ENCODE measurements around the gene FGD2. TPM values are rescaled to one million over a fixed set of nuclear protein-coding genes. Genes with fewer than 3 reads are reported as not detected.

The FGD2 gene
- total RNA-seq, 3 donors from 2014 or later = 6.9 to 18.3 (median 14.1) TPM

DNA sequence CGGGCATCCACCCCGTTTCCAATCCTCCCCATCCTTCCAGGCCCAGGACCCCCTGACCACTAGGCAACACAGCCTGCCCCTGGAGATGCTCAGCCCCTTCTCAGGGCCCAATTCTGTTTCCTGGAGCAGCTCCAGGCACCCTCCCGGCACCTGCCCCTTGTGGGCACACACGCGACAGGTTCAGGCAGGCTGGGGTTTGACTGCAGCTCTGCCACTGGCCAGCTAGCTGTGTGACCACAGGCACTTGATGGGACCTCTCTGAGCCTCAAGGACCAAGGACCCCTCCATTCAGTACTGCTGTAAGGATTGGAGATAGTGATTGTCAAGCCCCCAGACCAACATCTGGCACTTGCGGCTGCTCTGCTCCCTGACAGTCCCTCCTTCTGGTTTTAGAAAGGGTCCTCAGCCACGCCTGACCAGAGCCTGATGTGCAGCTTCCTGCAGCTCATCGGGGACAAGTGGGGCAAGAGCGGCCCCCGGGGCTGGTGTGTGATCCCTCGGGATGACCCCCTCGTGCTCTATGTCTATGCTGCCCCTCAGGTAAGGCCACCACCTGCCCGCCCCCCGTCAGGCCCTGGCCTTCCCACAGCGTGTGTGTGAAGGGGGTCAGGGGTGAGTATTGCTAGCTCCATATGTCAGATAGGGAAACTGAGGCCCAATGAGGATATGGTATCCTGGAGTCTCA is 21.7 kb downstream of the FGD2 start:
- Histone ChIP-seq H3K4me3 (no peak overlapping the region), H3K4me1 (ENCODE audit: low read depth) (no peaks in the 10 kb centered on the region), H3K36me3 (ENCODE audit: low read depth) (no peaks in the 10 kb centered on the region), H3K9me3 (peaks cover 5% of the 10 kb centered on the region)
- TF ChIP-seq, protein P1, sequence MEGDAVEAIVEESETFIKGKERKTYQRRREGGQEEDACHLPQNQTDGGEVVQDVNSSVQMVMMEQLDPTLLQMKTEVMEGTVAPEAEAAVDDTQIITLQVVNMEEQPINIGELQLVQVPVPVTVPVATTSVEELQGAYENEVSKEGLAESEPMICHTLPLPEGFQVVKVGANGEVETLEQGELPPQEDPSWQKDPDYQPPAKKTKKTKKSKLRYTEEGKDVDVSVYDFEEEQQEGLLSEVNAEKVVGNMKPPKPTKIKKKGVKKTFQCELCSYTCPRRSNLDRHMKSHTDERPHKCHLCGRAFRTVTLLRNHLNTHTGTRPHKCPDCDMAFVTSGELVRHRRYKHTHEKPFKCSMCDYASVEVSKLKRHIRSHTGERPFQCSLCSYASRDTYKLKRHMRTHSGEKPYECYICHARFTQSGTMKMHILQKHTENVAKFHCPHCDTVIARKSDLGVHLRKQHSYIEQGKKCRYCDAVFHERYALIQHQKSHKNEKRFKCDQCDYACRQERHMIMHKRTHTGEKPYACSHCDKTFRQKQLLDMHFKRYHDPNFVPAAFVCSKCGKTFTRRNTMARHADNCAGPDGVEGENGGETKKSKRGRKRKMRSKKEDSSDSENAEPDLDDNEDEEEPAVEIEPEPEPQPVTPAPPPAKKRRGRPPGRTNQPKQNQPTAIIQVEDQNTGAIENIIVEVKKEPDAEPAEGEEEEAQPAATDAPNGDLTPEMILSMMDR (IDR thresholded peaks at IDR 0.05) = no peak
- DNase-seq (peak in 1 of 3 donors; percentile 50), ATAC-seq (no peak)
- intact Hi-C loops (cut with DNase I, micrococcal nuclease) = loop anchor here (10.0 kb wide), 1 partner anchor 178 kb away; no protein-coding TSS in a partner anchor

DNA sequence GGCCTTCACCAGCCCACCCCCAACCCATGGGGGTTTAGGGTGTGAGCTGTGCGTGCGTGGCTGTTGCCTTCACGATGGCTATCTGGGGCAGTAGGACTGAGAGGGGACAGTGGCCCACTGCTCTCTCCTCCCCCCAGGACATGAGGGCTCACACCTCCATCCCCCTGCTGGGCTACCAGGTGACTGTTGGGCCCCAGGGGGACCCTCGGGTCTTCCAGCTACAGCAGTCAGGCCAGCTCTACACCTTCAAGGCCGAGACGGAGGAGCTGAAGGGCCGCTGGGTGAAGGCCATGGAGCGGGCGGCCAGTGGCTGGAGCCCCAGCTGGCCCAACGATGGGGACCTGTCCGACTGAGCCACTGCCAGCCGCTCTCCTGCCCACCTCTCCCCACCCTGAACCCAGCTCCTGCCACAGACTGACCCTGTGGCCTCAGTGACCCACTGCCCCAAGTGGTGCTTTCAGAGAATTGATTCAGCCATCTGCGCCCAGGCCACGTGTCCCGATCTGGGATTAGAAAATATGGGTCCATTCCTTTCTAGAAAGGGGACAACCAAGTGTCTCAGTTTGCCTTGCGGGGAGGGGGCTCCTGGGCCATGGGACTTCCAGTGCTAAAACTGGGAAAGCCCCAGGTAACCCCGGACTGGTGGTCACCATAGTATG is 22.5 kb downstream of the FGD2 start:
- DNase-seq = peak in 1 of 3 donors; percentile 48
- H3K36me3 ChIP-seq (ENCODE audit: low read depth) = no peaks in the 10 kb centered on the region
- TF ChIP-seq, protein P1 (IDR thresholded peaks at IDR 0.05) = no peak
- H3K9me3 ChIP-seq = peaks cover 5% of the 10 kb centered on the region
- H3K4me1 ChIP-seq (ENCODE audit: low read depth) = no peaks in the 10 kb centered on the region
- intact Hi-C loops (cut with DNase I, micrococcal nuclease) = loop anchor here (10.0 kb wide), 1 partner anchor 177 kb away; no protein-coding TSS in a partner anchor
- no peak for ATAC-seq
- no peak overlapping the region for H3K4me3 ChIP-seq

DNA sequence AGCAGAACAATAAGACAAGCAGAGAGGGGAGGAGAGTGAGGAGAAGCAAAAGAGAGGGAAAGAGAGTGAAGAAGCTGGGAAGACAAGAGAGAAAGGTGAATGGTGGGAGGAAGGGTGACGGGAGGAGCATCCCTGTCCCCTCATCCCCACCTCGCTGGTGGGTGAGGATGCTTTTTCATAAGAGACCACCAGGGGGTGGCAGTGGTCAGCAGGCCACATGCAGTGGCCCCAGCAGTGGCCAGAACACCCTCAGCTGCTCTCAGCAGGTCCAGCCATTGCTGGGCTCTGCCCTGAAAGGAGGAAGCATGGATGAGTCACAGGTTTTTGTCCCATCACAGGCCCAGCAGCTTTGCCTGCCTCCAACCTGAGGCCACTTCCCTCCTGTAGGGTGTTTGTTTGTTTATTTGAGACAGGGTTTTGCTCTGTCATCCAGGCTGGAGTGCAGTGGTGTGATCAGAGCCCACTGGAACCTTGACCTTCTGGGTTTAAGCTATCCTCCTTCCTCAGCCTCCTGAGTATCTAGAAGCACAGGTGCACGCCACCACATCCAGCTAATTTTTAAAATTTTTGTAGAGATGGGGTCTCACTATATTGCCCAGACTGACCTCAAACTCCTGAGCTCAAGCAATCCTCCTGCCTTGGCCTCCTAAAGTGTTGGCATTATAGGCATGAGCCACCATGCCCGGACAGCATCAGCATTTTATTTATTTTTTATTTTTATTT is 24.0 kb downstream of the FGD2 start:
- intact Hi-C loops (cut with DNase I, micrococcal nuclease) = loop anchor here (10.0 kb wide), 1 partner anchor 175 kb away; no protein-coding TSS in a partner anchor
- Histone ChIP-seq H3K36me3 (ENCODE audit: low read depth) (no peaks in the 10 kb centered on the region), H3K4me1 (ENCODE audit: low read depth) (no peaks in the 10 kb centered on the region), H3K9me3 (peaks cover 5% of the 10 kb centered on the region), H3K4me3 (no peak overlapping the region)
- TF ChIP-seq, protein P1 (IDR thresholded peaks at IDR 0.05) = peak; percentile 42
- ATAC-seq (peak; percentile 91), DNase-seq (peak; percentile 56 to 82 (median 60))

DNA sequence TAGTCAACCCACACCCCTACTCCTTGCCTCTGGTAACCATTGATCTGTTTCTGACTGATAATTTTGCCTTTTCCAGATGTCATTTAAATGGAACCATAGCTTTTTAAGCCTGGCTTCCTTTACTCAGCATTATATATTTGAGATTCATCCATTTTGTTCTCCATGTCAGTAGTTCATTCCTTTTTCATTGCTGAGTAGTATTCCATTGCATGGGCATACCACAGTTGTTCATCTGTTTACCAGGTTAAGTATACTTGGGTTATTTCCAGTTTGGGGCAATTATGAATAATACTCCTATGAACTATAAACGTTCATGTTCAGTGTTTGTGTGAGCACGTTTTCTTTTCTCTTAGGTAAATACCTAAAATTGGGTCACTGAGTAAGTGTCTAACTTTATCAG is 25.1 kb downstream of the FGD2 start:
- Histone ChIP-seq H3K4me1 (ENCODE audit: low read depth) (no peaks in the 10 kb centered on the region), H3K9me3 (peaks cover 5% of the 10 kb centered on the region), H3K36me3 (ENCODE audit: low read depth) (no peaks in the 10 kb centered on the region), H3K4me3 (no peak overlapping the region)
- DNase-seq (no peak), ATAC-seq (no peak)
- TF ChIP-seq, protein P1 (IDR thresholded peaks at IDR 0.05) = no peak
- intact Hi-C loops (cut with DNase I, micrococcal nuclease) = no loop called here

DNA sequence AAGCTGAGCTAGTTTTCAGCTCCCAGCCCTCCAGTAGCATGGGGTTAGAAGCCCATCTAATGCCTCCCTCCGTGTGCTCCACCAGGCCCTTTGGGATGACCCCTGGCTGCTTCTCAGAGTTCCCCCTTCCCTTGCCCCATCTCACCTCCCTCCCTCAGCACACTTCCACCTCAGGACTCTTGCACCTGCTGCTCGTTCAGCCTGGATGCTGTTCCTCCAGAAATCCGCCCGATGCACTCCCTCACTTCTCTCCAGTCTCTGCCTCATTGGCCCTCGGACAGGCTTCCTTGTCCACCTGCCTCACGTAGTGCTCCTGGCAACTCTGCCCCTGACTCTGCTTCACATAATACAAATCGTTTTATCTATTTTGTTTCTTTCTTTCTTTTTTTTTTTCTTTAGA is 26.8 kb downstream of the FGD2 start:
- Histone ChIP-seq H3K36me3 (ENCODE audit: low read depth) (no peaks in the 10 kb centered on the region), H3K9me3 (peaks cover 5% of the 10 kb centered on the region), H3K4me1 (ENCODE audit: low read depth) (no peaks in the 10 kb centered on the region), H3K4me3 (no peak overlapping the region)
- intact Hi-C loops (cut with DNase I, micrococcal nuclease) = no loop called here
- TF ChIP-seq, protein P1 (IDR thresholded peaks at IDR 0.05) = no peak
- ATAC-seq (no peak), DNase-seq (peak in 1 of 3 donors; percentile 20)
